ENCODE measurements around the gene TFCP2. TPM values are rescaled to one million over a fixed set of nuclear protein-coding genes. Genes with fewer than 3 reads are reported as not detected.

Gene TFCP2
- total and polyA plus RNA-seq, 2 experiments from 2014 or later = 9.0 to 12.4 TPM

DNA sequence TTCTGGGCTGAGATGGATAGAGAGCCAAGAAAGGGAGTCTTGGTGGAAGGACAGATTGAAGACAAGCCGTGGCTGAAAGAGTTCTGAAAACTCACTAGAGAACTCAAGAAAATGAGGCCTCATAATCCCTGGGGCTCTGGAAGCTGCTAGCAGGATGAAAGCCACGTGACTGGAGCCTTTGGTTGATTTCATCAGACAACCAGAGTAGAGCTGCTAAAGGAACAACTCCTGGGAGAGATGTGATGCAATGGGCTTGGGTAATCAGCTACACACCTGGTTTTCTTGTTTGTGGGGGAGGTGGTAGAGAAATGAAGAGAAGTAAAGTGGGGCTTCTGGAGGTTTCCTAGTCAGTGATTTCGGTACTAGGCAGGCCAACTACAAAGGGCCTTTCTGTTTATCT lies 102.9 kb downstream of the TFCP2 start:
- no peaks in the 10 kb centered on the region for H3K9me3 ChIP-seq (ENCODE audit: low read depth)
- peaks cover 5% of the 10 kb centered on the region for H3F3A ChIP-seq (ENCODE audit: insufficient read depth)
- H3K4me3 ChIP-seq = no peak overlapping the region
- H3K27ac ChIP-seq = no peak overlapping the region
- H3K4me1 ChIP-seq (ENCODE audit: insufficient read depth) = no peaks in the 10 kb centered on the region
- TF ChIP-seq EZH2phosphoT487 (IDR thresholded peaks at IDR 0.05; ENCODE audit: insufficient read depth, low read depth) (no peak), EZH2 (IDR thresholded peaks at IDR 0.05; ENCODE audit: insufficient read depth, poor library complexity, severe bottlenecking) (no peak)
- H3K79me2 ChIP-seq (ENCODE audit: insufficient read depth) = peaks cover 32% of the 10 kb centered on the region
- H3K9me2 ChIP-seq (ENCODE audit: insufficient read depth) = no peaks in the 10 kb centered on the region
- no peak overlapping the region for H2AFZ ChIP-seq
- no peaks in the 10 kb centered on the region for H3K27me3 ChIP-seq (replicated peaks; ENCODE audit: insufficient read depth)
- WGBS, 2 experiments (ENCODE audit: low coverage in 1 of 2, low lambda C conversion rate in 2 of 2, missing lambda C conversion rate in 2 of 2) = 83 to 86% methylated on average over 3 of the region's 3 CpGs
- H3K36me3 ChIP-seq (ENCODE audit: low read depth) = peaks cover 67% of the 10 kb centered on the region
- H3K9ac ChIP-seq = no peak overlapping the region
- no peaks in the 10 kb centered on the region for H4K20me1 ChIP-seq (ENCODE audit: insufficient read depth)
- H3K4me2 ChIP-seq (ENCODE audit: unreplicated experiment) = no peak overlapping the region
- no peak for DNase-seq
- in situ Hi-C loops (cut with MboI) = no loop called here

DNA sequence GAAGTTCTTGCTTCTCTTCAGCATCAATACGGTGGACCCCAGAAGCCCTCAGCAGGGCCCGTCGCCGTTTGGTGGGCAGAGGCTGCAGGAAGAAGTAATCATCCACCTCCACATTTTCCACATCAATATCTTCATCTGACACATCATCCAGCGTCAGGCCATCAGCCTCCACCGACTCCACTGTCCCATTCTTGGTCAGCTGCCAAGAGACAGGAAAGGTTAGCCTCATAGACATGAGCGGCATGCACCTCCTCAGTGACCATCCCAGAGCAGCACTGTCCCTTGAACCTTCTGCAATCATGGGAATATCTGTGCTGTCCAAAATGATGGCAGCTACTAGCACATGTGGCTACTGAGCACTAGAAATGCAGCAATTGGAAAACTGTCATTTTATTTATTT lies 105.2 kb downstream of the TFCP2 start:
- H2AFZ ChIP-seq = no peak overlapping the region
- no peaks in the 10 kb centered on the region for H4K20me1 ChIP-seq (ENCODE audit: insufficient read depth)
- H3K4me2 ChIP-seq (ENCODE audit: unreplicated experiment) = no peak overlapping the region
- peaks cover 17% of the 10 kb centered on the region for H3F3A ChIP-seq (ENCODE audit: insufficient read depth)
- no peaks in the 10 kb centered on the region for H3K9me2 ChIP-seq (ENCODE audit: insufficient read depth)
- no peak overlapping the region for H3K27ac ChIP-seq
- H3K79me2 ChIP-seq (ENCODE audit: insufficient read depth) = peaks cover 10% of the 10 kb centered on the region; the same call in 1 of the 2 replicates
- no peak for TF ChIP-seq EZH2 (IDR thresholded peaks at IDR 0.05; ENCODE audit: insufficient read depth, poor library complexity, severe bottlenecking)
- TF ChIP-seq EZH2phosphoT487 (IDR thresholded peaks at IDR 0.05; ENCODE audit: insufficient read depth, low read depth) = no peak
- peaks cover 71% of the 10 kb centered on the region for H3K36me3 ChIP-seq (ENCODE audit: low read depth)
- H3K27me3 ChIP-seq (replicated peaks; ENCODE audit: insufficient read depth) = no peaks in the 10 kb centered on the region
- 77 to 84% methylated on average over 6 to 7 of the region's 7 CpGs for WGBS, 2 experiments (ENCODE audit: low coverage in 1 of 2, low lambda C conversion rate in 2 of 2, missing lambda C conversion rate in 2 of 2)
- H3K4me1 ChIP-seq (ENCODE audit: insufficient read depth) = no peaks in the 10 kb centered on the region
- no peak overlapping the region for H3K4me3 ChIP-seq
- H3K9me3 ChIP-seq (ENCODE audit: low read depth) = no peaks in the 10 kb centered on the region
- DNase-seq = no peak
- no peak overlapping the region for H3K9ac ChIP-seq
- in situ Hi-C loops (cut with MboI) = no loop called here

GRCh38 chr12:51067229-51067628 lies 105.7 kb downstream of the TFCP2 start:
- Histone ChIP-seq H3K4me3 (no peak overlapping the region), H3K27ac (no peak overlapping the region), H3K4me2 (ENCODE audit: unreplicated experiment) (no peak overlapping the region), H3K9ac (no peak overlapping the region), H3K27me3 (replicated peaks; ENCODE audit: insufficient read depth) (no peaks in the 10 kb centered on the region), H3K4me1 (ENCODE audit: insufficient read depth) (no peaks in the 10 kb centered on the region), H3F3A (ENCODE audit: insufficient read depth) (peaks cover 22% of the 10 kb centered on the region), H3K36me3 (ENCODE audit: low read depth) (peaks cover 73% of the 10 kb centered on the region), H4K20me1 (ENCODE audit: insufficient read depth) (no peaks in the 10 kb centered on the region), H2AFZ (no peak overlapping the region), H3K9me2 (ENCODE audit: insufficient read depth) (no peaks in the 10 kb centered on the region), H3K79me2 (ENCODE audit: insufficient read depth) (0 out of 2 replicates have a peak, but pooled peaks cover 8% of the 10 kb centered on the region), H3K9me3 (ENCODE audit: low read depth) (no peaks in the 10 kb centered on the region)
- no peak for TF ChIP-seq EZH2 (IDR thresholded peaks at IDR 0.05; ENCODE audit: insufficient read depth, poor library complexity, severe bottlenecking)
- no peak for TF ChIP-seq EZH2phosphoT487 (IDR thresholded peaks at IDR 0.05; ENCODE audit: insufficient read depth, low read depth)
- DNase-seq = no peak
- in situ Hi-C loops (cut with MboI) = no loop called here
- WGBS, 2 experiments (ENCODE audit: low coverage in 1 of 2, low lambda C conversion rate in 2 of 2, missing lambda C conversion rate in 2 of 2) = 72 to 74% methylated on average over 4 of the region's 4 CpGs

DNA sequence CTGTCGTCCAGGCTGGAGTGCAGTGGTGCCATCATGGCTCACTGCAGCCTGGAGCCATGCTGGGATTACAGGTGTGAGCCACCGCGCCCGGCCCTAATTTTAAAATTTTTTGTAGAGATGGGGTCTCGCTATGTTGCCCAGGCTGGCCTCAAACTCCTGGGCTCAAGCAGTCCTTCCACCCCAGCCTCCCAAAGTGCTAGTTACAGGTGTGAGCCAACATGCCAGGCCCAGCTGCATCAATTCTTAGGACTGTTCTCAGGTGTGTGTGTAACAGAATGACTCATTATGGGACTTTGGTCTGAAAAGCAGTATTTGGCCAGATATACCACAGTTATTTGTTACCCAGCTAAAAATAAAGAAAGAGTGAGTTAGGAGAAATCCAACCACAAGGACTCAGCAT lies 107.4 kb downstream of the TFCP2 start:
- H3K4me2 ChIP-seq (ENCODE audit: unreplicated experiment) = no peak overlapping the region
- 0 out of 2 replicates have a peak, but pooled peaks cover 8% of the 10 kb centered on the region for H3K79me2 ChIP-seq (ENCODE audit: insufficient read depth)
- no peaks in the 10 kb centered on the region for H3K27me3 ChIP-seq (replicated peaks; ENCODE audit: insufficient read depth)
- H3K9me2 ChIP-seq (ENCODE audit: insufficient read depth) = no peaks in the 10 kb centered on the region
- no peak overlapping the region for H3K4me3 ChIP-seq
- no peak overlapping the region for H3K27ac ChIP-seq
- no peak for TF ChIP-seq EZH2 (IDR thresholded peaks at IDR 0.05; ENCODE audit: insufficient read depth, poor library complexity, severe bottlenecking)
- no peak for TF ChIP-seq EZH2phosphoT487 (IDR thresholded peaks at IDR 0.05; ENCODE audit: insufficient read depth, low read depth)
- 97 to 100% methylated on average over 5 of the region's 5 CpGs for WGBS, 2 experiments (ENCODE audit: low coverage in 1 of 2, low lambda C conversion rate in 2 of 2, missing lambda C conversion rate in 2 of 2)
- no peaks in the 10 kb centered on the region for H3K9me3 ChIP-seq (ENCODE audit: low read depth)
- no peak for DNase-seq
- H3K4me1 ChIP-seq (ENCODE audit: insufficient read depth) = no peaks in the 10 kb centered on the region
- in situ Hi-C loops (cut with MboI) = no loop called here
- H4K20me1 ChIP-seq (ENCODE audit: insufficient read depth) = no peaks in the 10 kb centered on the region
- H3K36me3 ChIP-seq (ENCODE audit: low read depth) = peaks cover 66% of the 10 kb centered on the region
- H2AFZ ChIP-seq = no peak overlapping the region
- peaks cover 34% of the 10 kb centered on the region for H3F3A ChIP-seq (ENCODE audit: insufficient read depth)
- H3K9ac ChIP-seq = no peak overlapping the region
